ENCODE data around the gene TMEM179. TPM values are rescaled to one million over a fixed set of nuclear protein-coding genes. Genes with fewer than 3 reads are reported as not detected.
"Not testable (repeated sequence)": the region's sequence is repeated elsewhere in the genome, so short reads cannot be mapped to it uniquely, and the experiment has no call there.

The TMEM179 gene
- total RNA-seq, 4 donors from 2014 or later = 0.66 to 0.84 (median 0.78) TPM; not detected in 1

DNA sequence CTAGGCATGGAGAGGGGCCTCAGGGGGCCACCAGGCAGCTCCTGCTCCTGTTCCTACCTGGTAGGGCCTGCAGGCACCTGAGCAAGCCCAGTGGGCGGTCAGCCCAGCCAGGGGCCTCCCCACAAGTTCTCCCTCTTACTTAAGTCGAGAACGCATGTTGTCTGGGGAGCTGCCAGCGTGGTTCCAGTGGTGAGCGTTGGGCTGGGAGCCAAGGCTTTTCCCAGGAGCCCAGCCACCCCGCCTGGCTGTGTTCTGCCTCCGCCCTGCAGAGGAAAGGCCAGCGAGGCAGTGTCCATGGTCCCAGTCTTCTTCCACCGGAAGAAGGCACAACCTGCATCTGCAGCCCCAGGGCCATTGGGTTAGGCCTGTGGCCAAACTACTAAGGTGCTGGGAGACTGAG, 23.6 kb downstream of the TMEM179 start:
- H3K36me3 ChIP-seq = no peaks in the 10 kb centered on the region
- TF ChIP-seq EP300 (IDR thresholded peaks at IDR 0.05) (no peak), POLR2A (IDR thresholded peaks at IDR 0.05) (no peak), CTCF (IDR thresholded peaks at IDR 0.05) (no peak)
- no peak overlapping the region for H3K27ac ChIP-seq
- H3K4me3 ChIP-seq = no peak overlapping the region
- peaks cover 0 to 14% (median 0%) of the 10 kb centered on the region in 4 donors for H3K4me1 ChIP-seq
- peaks cover 0 to 25% of the 10 kb centered on the region in 2 donors for H3K27me3 ChIP-seq
- H3K9me3 ChIP-seq = no peaks in the 10 kb centered on the region
- no peak for DNase-seq (ENCODE audit: low spot score in 2 of 2)
- 52 to 60% methylated on average over 3 to 9 of the region's 9 CpGs for WGBS, 2 donors

DNA sequence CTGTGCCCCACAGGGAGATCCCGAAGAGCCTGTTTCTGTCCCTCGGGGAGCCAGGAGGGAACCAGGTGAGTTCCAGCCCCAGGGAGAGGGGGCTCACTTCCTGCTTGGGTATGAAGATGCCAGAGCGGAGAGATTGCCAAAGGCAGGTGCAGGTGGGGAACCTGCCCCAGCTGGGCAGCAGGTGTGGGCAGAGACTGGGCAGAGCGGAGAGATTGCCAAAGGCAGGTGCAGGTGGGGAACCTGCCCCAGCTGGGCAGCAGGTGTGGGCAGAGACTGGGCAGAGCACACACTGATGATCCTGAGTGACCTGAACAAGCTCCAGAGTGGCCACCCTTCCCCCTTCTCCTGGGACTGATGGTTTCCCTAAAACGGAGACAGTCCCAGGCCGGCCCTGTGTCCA, 24.6 kb downstream of the TMEM179 start:
- not testable (repeated sequence) for H3K27ac ChIP-seq
- 82 to 92% methylated on average over 4 to 6 of the region's 6 CpGs for WGBS, 2 donors
- peaks cover 0 to 29% of the 10 kb centered on the region in 2 donors for H3K27me3 ChIP-seq

DNA sequence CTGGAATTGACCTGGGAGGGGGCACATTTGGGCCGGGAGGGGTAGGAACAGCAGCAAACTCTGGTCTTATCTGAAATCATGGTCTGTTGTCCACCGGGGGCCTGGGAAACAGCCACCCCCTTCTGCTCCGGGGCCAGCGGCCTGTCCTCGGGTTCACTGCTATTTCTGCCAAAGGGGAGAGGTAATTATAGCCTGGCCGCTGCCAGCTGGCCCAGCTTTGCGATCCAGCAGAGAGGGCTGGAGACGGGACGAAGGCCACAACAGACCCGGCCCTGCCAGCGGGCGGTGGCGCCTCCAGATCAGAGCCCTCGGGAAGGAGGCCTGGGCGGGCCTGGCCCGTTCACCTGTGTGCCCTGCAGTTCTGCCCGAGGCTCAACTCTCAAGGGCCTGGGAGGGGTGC, 25.1 kb downstream of the TMEM179 start, which contains the start of gene C14orf180:
Gene C14orf180 (plus strand): TSS at position 258 of the 400 bp plus-strand sequence. CDS start 6,667 bp downstream, outside the sequence.
- 56 to 59% methylated on average over 5 to 17 of the region's 17 CpGs for whole genome bisulfite sequencing, 2 donors
- Histone ChIP-seq H3K27ac (no peak within 1 kb of the TSS), H3K4me3 (no peak within 1 kb of the TSS), H3K36me3 (no peaks in the 10 kb centered on the region), H3K27me3 (peaks cover 0 to 29% of the 10 kb centered on the region in 2 donors), H3K9me3 (no peaks in the 10 kb centered on the region), H3K4me1 (peaks cover 0 to 14% (median 0%) of the 10 kb centered on the region in 4 donors)
- no peak for DNase-seq (ENCODE audit: low spot score in 2 of 2)
- TF ChIP-seq EP300 (IDR thresholded peaks at IDR 0.05) (no peak), CTCF (IDR thresholded peaks at IDR 0.05) (no peak), POLR2A (IDR thresholded peaks at IDR 0.05) (no peak)

More for the DNA sequence above, 24.6 kb downstream of the TMEM179 start:
- peaks cover 0 to 14% (median 0%) of the 10 kb centered on the region in 4 donors for H3K4me1 ChIP-seq
- H3K4me3 ChIP-seq; DNase-seq (ENCODE audit: low spot score in 2 of 2); H3K36me3 ChIP-seq; H3K9me3 ChIP-seq: not testable (repeated sequence)

GRCh38 chr14:104578321-104578720, 26.3 kb downstream of the TMEM179 start:
- no peak overlapping the region for H3K27ac ChIP-seq
- no peak overlapping the region for H3K4me3 ChIP-seq
- 47 to 86% methylated on average over 3 to 4 of the region's 11 CpGs for WGBS, 2 donors
- peaks cover 0 to 29% of the 10 kb centered on the region in 2 donors for H3K27me3 ChIP-seq
- H3K9me3 ChIP-seq = no peaks in the 10 kb centered on the region
- no peaks in the 10 kb centered on the region for H3K36me3 ChIP-seq
- peaks cover 0 to 14% (median 0%) of the 10 kb centered on the region in 4 donors for H3K4me1 ChIP-seq
- no peak for DNase-seq (ENCODE audit: low spot score in 2 of 2)
- TF ChIP-seq EP300 (IDR thresholded peaks at IDR 0.05) = no peak
- TF ChIP-seq CTCF (IDR thresholded peaks at IDR 0.05) = no peak
- TF ChIP-seq POLR2A (IDR thresholded peaks at IDR 0.05) = no peak

DNA sequence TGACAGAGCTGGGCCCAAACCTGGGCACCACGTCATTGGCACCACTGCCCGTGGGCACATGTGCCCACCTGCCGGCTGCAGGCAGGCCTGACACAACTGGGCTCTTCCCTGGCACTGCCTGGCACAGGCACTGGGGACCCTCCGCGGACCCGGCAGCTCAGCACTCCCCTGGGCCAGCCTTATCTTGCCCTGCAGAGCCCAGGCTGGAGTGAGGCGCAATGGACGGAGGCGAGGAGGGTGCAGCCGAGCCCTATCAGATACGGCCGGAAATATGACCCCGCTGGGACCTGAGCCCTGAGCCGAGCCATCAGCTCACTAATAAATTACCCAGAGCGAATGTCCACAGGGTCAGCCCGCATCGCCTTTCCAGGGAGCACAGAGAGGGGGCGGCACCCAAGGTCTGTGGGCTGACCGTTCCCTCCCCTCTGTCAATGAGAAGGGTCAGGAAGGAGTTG, 26.7 kb downstream of the TMEM179 start:
- Histone ChIP-seq H3K36me3 (no peaks in the 10 kb centered on the region), H3K9me3 (no peaks in the 10 kb centered on the region), H3K27me3 (peaks cover 0 to 29% of the 10 kb centered on the region in 2 donors), H3K27ac (no peak overlapping the region), H3K4me3 (no peak overlapping the region), H3K4me1 (peaks cover 0 to 14% (median 0%) of the 10 kb centered on the region in 4 donors)
- 56 to 67% methylated on average over 10 to 19 of the region's 19 CpGs for WGBS, 2 donors
- no peak for TF ChIP-seq POLR2A (IDR thresholded peaks at IDR 0.05)
- TF ChIP-seq CTCF (IDR thresholded peaks at IDR 0.05) = no peak
- no peak for TF ChIP-seq EP300 (IDR thresholded peaks at IDR 0.05)
- no peak for DNase-seq (ENCODE audit: low spot score in 2 of 2)
